NT2/D1 (cell line): Measurements from ENCODE around the gene ZNF722.

ENCODE experiments used
- YY1 ChIP-seq: IDR thresholded peaks from 2 replicates; pipeline ENCODE4 v1.6.1; 2011; ENCODE audit not compliant: insufficient read length, insufficient read depth
- ZNF274 ChIP-seq: IDR thresholded peaks from 2 replicates; pipeline ENCODE4 v1.6.1; 2011; ENCODE audit warnings: mild to moderate bottlenecking, low read depth, low read length

- TF ChIP-seq YY1, result no peak
- TF ChIP-seq ZNF274, result no peak
Observed at GRCh38 chr7:64045301-64046040, 46.8 kb downstream of the ZNF722 start, which contains the start of gene ZNF727.
